NCI-H2081 treated with DMSO at 0.1 percent for 48 hours (cell line): ENCODE data around the gene SLIT3.
"Not testable (repeated sequence)": the region's sequence is repeated elsewhere in the genome, so short reads cannot be mapped to it uniquely, and the experiment has no call there.

ENCODE experiments used
- DNase-seq: peaks from one replicate; lab custom pipeline; 2025; lab: John Stamatoyannopoulos, UW

SLIT3 gene

DNA sequence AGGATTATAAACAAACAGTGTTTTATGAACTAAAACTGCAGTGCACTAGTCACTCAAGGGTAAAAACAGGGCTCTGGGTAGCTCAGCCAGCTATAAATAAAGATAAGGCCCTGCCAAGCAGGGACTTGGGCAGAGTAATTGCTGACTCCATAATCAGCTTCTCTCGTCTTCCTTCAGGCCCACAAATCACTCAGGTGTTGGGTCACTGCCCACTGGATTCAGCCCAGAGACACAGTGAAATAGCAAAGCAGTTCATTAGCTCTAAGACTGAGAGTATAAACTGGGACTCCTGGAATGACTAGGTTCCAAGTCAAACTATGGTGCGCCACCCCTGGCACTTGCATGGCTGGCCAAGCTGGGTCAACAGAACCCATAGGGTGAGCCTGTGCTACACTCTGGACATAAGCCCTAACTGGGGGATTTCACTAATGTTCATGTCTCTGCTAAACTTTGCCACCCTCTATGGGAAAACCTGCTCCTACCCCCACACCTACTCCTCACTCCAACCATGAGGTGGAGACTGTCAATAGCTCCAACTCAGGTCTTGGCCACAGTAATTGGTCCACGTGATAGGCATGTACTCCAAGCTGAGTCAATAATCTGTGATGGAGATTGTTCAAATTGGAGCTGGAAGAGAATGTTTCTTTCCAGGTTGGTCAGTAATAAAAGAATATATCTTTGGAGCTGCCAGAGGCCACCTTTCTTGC, 158.5 kb downstream of the SLIT3 start:
- DNase-seq: no peak

DNA sequence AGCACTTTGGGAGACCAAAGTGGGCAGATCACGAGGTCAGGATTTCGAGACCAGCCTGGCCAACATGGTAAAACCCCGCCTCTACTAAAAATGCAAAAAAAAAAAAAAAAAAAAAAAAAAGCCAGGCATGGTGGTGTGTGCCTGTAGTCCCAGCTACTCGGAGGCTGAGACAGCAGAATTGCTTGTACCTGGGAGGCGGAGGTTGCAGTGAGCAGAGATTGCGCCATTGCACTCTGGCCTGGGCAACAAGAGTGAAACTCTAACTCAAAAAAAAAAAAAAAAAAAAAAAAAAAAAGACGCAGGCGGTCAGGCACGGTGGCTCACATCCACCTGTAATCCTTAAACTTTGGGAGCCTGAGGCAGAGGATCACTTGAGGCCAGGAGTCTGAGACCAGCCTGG, 160.7 kb downstream of the SLIT3 start:
- DNase-seq: not testable (repeated sequence)

DNA sequence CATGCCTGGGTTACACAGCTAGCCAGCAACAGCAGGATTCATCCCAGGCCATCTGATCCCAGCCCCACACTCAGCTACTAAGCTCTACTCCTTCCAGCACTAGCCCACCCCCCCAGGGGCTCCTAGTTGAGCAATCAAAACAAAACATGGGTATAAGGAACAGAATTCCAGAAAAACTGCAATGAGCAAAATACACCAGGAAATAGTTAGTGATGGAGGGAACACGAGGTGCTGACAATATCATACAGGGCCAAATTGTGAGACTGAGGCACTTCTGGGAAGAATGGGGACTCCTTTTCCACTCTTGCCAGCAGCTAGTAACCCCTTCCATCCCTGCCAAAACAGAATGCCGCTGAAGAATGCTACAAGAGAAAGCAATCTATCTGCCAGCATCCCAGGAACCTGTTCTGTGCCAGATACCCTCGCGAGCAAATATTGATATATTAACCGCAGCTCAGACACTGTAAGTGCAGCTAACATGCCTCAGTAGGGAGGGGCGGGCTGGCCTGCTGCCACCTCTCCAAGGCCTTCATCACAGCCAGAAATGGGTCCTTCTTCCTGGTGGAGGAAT, 161.4 kb downstream of the SLIT3 start:
- no peak for DNase-seq

DNA sequence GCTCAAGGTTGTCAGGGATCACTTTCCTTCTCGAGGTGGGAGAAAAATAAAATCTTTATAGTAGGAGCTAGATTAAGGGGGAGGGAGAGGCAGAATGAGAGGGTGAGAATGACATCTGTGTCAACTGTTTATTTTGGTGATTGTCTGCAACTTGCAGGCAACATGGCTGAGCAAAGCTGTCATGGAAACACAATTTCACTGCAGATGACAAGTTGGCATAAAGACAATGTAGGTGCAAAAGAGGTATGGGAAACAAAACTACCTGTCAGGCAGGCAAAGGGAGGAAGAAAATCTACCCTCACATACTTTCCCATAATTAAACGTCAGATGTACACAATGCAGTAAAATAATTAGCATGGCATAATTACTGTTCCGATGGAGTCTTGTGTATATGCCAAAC, 167.4 kb downstream of the SLIT3 start:
- no peak for DNase-seq

DNA sequence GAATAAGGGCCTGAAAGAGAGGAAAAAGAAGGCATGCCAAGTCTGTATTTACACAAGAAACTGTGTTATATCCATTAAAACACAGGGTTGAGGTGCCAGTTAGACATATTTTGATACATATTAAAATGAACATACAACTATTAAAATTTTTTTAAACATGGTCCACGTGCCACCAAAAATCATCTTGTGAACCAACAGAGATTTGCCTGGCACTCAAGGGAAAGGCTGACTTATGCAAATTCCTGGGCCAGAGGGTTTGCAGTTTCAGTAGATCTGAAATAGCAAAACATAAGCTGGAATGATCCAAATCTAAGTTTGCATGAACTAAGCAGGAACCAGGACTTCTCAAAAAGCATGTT, 168.7 kb downstream of the SLIT3 start:
- no peak for DNase-seq

DNA sequence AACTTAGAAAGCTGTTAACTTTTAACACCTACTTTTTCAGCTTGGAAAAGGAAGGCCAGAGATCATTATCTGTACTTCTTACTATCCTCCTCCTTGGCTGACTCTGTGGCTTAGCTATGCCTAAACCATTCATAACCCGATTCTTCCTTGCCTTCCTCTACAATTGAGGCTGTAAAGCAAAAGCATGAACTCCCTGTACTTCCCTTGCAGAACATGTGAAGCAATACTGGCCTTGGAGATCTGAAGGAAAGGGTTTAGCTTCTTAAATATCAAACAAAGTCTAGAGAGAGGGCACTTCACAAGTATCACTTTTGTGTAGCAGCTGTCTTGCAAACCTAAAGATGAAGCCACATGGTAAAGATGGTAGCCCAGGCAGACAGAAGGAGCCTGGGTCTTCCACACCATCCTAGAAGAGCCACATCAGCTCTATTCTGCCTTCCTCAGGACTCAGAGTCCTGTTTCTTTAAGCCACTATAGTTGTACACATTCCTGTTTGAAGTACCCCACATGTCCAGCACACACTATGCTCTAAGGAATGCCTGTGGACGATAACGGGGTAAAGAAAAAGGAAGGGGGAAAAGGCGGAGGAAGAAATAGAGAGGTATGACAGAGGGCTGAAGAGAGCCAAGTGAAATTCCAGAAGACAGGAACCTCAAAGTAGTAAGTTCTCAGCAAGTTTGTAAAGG, 169.2 kb downstream of the SLIT3 start:
- no peak for DNase-seq

DNA sequence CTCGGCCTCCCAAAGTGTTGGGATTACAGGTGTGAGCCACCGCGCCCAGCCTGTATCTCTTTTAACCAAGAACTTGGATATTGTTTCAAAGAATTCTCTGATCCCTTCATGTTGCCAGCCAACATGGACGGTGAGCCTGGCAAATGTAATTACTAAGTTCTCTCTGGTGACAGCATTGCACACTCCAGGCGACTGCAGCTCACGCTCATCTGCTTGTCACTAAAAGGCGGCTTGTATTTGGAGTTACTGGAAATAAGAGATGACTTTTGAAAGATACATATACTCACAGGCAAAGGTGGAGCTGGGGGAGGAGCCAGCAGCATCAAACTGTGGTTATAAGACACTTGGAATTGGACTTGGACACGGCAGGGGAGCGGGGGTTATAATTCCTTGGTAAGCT, 172.3 kb downstream of the SLIT3 start:
- no peak for DNase-seq

DNA sequence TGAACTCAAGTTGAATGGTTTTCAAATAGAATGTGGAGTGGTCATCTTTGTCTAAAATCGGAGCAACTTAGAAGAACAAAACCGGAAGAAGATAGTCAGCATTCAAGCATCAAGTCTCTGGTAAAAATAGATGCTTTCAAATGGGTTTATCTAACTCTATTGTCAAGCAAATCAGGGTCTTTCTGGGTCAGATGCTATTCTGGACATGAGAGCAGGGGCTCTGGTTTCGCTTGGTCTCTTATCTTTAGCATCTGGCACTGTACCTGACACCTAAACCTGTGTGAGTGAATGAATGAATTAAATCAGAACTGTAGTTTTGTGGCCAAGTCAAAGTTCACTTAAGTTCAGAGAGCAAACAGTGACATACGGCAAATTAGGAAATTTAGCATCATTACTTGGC, 173.5 kb downstream of the SLIT3 start:
- DNase-seq: no peak

DNA sequence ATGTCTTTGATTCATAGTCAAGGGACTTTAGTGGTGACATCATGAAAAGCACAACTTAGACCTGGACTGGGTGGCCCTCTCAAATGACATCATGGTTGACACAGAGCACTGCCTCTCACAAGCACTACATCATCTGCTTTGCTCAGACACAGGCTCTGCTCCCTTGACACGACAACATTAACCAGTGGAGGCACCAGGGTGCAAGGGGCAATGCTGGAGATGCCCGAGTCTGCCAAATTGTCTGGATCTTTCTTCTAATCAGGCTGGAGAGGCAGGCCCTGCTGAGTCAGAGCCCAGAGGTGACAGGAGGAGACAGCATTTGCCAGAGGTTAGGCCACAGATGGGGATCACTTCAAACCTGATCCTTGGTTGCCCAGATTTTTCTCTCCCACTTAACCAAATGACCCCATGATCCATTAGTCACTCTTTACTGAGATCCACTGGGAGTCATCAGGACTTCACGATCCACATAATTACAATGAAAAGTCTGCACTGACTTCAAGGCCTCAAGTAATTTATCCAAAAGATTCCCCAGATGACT, 174.4 kb downstream of the SLIT3 start:
- DNase-seq: no peak

DNA sequence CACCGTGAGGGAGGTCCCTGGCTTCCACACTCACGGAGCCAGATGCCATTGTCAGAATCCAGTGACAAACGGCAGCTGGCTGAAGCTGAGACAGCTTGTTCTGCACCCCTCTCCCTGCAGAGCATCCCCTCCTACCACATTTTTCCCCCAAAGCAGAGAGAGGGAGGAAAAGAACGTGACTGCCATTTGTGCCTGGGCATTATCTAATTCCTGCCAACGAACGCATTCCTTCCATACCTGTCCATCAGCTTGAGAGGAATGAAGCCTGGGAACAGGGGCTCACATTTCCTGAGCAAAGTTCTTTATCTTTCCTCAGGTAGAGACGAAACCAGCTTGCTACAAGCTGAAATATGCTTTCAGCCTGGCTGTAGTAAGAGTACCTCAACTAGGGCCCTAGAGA, 175.4 kb downstream of the SLIT3 start:
- no peak for DNase-seq

DNA sequence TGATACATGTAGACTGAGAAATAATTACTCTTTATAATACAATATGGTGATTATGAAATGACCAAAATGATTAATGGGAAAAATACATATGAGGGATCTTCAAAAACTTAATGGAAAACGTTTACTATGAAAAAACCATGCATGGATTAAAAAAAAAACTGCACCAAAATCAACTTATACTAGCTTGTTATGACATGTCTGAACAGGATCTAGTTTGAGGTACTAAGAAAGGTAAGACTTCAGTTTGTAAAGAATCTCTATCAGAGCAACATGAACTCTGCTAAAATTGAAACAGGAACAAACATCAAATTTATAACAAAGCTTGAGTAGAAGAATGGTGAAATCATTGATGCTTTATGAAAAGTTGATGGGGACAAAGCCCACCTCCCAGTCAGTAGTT, 178.0 kb downstream of the SLIT3 start:
- DNase-seq: no peak

DNA sequence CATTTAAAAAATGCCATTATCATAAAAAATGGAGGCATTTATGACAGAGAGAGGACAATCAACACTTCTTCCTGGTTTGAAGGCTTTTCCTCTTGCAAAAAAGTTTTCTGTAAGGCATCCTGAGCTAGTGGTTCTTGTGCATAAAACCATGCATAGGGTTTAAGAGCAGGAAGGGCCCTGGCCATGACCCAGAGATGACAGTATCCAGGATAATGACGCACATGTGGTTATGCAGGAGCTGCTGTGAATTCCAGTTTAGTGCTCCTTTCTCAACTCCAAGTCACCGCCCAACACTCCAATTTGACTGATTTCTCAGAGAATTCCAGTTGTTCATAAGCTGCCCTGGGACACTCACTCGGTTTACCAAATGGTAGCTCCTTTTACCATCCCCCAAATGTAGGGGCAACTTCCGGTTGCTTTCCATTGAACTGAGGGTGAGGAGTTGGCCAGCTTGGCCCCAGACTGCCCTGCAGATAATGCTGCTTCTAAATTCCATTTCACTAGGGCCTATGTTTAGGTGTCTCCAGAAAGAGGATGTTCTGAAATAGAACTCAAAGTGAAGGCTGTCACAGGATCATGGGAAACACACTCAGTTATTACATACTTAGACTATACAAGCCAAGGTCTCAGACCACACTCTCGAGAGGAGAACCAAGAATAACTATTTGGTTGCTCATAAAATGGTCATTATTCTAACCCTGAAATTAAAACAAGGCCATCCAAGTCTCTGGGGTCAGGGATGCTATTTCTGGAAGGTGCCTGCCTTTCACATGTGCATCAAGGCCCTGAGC, 179.1 kb downstream of the SLIT3 start:
- no peak for DNase-seq

DNA sequence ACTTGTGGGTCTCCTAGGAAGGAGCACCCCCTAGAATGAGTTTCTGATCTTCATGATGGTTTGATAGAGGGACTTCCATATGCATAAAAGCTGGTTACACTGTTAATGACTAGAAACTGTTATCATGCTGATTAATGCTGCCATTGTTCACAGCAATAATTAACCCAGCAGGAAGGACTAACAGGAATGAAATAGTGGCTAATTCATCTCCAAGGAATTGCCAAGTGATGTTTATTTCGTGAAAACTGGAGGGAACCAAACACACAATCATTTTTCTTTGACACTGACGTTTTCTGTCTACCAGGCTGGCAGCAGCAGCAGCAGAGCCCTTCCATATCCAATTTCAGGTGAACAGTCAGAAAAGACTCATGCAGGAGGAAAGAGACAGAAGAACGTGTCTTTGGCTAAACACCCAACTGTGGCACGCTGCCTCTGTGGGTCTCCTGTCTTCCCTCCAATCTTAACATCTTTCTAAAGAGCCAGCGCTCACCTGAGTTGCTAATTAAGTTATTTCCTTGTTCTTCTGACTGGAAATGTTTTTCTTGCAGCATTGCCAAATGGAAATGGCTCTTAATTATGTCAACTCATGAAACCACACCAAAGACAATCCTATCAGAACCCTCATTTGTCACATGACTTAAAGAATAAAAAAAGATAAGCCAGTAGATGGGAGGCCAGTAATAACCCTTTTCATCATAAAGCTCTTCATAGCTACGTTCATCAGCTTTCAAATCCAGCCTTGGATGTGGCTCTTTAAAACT, 181.5 kb downstream of the SLIT3 start:
- no peak for DNase-seq

DNA sequence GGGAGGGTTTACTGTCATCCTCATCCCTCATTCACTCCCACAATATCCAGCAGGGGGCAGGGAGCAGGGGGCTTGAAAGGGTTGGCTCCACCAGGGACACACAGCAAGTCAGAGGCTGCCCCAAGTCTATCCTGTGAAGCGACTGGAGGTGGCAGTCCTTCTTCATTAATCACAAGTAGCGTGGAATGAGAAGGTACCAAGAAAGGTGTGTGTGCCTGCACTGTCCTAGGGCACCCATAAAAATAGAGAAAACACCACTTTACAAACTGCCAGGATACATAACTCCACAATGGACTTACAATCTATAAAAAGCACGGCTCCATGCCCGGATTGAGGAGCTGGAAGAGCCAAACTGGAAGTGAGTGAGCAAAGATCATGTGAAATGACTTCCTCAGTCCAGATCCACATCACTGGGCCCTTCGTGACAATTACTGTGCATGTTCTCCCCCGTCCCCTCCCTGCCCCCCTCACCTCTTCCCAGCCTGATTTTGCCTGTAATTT, 183.9 kb downstream of the SLIT3 start:
- no peak for DNase-seq

DNA sequence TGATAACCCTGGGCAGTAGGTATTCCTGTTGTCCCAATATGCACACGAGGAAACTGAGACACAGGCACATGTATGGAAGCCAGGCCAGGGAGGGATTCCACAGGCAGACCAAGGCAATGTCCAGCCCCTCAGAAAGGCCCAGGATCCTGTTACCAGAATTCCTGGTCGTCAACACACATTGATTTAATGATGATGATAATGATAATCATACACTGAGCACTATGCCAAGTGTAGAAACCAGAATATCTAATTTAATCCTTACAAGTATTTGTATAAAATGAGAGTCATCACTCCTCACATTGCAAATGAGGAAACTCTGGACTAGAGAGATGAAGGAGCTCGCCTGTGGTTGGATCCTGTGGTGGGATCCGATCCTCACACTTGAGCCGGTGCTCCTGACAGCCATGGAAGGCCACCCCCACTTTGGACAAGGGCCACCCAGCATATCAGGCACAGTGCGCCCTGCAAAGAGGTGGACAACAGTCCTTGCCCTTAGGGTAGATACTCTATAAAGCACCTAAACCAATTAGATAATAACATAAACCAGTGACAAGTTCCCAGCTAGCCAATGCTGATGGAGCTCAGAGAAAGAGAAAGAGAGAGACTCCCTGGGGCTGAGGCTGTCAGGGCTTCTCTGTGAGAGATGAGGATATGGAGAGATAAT, 185.3 kb downstream of the SLIT3 start:
- no peak for DNase-seq

DNA sequence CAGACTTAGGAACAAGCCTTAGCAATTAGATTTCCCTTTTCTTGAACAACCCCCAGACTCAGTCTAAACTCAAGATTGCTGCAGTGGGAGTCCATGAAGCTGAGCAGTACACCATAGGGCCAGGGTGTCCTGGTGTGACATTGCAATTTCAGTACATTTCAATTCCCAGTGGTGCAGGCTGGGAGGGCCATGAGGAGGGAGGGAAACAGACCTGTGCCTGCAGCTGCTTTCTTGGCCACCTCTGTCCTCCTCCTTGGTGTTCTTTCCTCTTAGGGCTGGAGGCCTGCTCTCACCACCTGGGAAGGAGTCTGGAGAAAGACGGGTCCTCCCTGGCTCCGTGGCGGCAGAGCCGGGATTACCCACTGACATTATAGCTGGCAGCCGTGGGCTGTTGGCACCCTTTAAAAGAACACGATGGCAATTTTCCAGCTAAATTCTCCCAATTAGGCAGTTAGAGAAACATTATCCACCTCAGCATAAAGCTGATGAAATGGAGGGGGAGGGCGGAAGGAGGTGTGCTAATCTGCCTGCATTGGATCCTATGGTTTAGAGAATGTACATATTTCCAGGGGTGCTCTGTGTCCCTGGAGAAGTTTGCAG, 186.4 kb downstream of the SLIT3 start:
- DNase-seq: no peak

DNA sequence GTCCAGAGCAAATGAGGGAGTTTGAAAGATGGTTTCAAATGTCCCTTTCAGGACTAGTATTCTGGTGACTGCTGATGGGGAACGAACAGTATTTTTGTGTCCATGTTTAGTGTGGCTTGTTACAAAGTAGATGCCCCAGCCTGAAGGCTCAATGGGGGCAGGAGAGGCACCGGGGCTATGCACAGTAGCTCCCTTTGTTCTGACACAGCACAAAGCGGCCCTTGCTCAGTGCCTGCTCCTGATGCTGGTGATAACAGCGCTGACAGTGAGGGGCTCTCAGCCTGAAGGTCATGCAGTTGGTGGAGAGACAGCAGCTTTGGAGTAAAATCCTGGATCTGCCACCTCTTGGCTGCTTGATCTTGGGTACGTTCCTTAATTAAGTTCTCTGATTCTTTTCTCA, 188.9 kb downstream of the SLIT3 start:
- no peak for DNase-seq

DNA sequence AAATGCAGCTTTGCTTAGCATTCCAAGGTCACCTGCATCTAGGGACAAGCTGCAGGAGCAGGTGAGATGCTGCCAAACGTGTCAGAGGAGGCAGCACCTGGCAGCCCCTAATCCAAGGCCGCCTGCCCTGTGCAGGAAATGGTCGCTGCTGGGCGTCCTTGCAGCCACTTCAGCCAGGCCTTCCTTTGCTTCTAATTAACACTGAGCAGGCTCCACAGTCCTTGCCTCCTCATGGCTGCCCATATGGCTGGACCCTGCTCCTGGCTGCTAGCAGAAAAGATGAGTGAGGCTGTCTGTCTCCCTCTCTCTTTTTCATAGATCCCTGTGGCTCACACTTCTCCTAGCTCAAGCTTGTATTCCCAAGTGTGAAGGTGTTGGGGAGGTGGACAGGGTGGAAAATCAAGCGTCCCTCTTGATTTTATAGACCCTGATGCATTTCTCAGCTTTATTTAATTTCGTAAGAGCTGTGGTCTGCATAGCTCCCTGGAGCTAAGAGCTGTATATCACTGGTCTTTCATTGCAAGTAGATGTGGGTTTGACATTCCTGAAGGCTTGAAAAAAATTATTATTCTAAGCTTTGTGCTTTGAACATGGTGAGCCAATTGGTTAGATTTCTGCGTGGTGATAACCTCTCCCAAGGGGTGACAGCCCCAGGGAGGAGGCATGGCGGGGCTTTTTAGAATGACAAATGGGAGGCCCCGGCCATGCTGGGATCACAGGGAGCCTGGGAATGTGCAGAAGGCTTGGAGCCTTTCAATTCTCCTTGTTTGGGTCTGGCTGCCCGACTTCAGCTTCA, 193.8 kb downstream of the SLIT3 start:
- no peak for DNase-seq

DNA sequence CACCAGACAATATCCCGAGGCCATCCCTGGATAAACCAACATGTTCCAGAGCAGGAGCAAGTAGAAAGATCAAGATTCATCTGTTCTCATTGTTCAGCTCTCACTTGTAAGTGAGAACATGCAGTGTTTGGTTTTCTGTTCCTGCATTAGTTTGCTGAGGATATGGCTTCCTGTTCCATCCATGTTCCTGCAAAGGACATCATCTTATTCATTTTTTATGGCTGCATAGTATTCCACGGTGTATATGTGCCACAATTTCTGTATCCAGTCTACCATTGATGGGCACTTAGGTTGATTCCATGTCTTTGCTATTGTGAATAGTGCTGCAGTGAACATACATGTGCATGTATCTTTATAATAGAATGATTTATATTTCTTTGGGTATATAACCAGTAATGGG, 195.4 kb downstream of the SLIT3 start:
- not testable (repeated sequence) for DNase-seq
